NCI-H2227 (cell line): Measurements from ENCODE around the gene ANKRD39.
"Not testable (repeated sequence)": the region's sequence is repeated elsewhere in the genome, so short reads cannot be mapped to it uniquely, and the experiment has no call there.

Experiments used
- DNase-seq: peaks from one replicate; lab custom pipeline; 2025; ENCODE audit not compliant: unreplicated experiment; lab: John Stamatoyannopoulos, UW

Gene ANKRD39

GRCh38 chr2:96857667-96858372 is at the start of gene ANKRD39:
Gene ANKRD39 (minus strand): TSS chr2:96858016. CDS start chr2:96857987, 29 bp downstream.
- DNase-seq = peak; percentile 100

DNA sequence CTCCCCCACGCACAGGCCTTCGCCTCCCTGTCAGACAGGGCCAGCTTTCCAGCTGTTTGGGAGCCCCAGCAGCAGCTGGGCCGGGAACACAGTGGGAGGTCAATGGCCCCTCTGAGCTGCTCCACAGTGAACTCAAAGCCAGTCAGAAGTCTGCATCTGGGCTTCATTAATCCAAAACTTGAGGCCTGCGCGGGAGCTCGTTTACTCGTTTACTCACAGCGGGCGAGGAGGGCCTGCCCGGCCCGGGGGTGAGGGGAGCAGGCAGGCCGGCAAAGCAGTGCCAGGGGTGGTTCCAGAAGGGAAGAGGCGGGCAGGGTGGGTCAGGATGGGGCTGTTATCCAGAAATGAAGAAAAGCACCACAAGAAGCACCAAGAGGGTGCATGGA is 48.9 kb upstream of the ANKRD39 start:
- no peak for DNase-seq

DNA sequence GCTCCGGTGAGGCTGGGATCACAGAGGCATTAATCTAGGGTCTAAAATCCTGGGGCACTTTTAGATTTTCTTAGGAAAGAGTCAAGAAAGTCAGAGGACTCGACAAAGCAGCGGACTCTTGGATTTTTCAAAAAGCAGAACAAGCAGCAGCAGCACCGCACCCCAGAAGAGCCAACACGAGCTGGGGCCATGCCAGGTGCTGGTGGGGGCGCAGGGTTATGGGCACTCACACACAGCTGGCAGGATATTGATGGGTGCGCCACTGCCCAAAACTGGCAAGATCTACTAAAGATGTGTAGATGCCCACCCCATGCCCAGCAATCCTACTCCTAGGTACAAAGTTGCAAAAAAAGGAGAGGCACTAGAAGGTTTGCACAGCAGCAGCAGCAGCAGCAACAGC is 46.0 kb upstream of the ANKRD39 start:
- no peak for DNase-seq

DNA sequence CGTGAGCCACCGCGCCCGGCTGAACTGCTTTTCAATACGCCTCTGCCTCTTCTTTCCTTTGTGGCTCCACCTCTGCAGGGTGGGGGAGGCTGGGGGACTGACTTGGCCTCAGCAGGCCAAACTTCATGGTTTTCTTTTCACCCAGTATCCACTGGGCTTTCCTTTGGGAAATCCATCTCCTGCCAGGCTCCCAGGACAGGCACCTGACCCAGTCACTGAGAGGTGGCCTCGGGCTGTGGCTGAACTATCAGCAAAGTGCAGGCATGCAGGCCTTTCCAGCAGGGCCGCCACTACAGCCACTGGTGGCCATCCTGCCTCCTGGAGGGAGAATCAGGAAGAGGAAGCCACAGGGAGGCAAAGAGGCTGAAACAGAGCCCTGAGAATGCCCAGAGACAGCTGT is 45.5 kb upstream of the ANKRD39 start:
- DNase-seq = no peak

- DNase-seq = no peak
Measured at GRCh38 chr2:96900237-96900636, 42.4 kb upstream of the ANKRD39 start.

- DNase-seq = no peak
Measured at GRCh38 chr2:96899413-96899741, 41.6 kb upstream of the ANKRD39 start.

DNA sequence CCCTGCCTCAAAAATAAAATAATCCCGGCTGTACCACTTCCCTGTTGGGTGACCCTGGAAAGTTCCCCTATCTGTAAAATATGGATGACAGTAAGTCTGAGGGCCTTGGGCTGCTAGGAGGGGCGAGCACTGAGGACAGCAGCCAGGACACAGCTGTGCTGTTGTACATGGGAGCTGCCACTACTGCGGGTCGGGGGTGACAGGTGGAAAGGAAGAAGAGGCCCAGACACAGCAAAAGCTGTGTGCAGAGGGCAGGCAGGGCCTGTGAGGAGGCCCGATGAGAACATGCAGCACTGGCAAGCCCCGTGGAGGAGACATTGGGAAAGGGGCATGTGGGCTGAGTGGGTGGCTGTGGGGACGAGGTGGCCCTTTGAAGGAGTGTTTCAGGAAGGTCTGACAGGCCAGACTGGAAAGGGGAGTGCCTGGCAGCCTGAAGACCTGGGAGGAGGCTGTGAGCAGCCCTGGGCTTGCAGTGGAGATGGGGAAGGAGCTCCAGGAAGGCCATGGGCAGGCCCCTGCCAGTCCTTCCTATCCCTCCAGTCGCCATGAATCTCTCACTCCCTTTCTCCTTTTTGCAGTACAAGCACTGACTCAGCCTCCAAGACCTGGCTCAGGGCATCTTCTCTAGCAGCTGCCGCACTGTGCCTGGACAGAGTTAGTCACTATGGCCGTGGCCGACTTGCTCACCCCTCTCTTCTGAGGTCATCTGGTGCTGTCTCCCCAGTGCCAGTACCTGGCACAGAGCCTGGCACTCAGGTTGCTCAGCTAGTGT is 41.0 kb upstream of the ANKRD39 start:
- DNase-seq = no peak

DNA sequence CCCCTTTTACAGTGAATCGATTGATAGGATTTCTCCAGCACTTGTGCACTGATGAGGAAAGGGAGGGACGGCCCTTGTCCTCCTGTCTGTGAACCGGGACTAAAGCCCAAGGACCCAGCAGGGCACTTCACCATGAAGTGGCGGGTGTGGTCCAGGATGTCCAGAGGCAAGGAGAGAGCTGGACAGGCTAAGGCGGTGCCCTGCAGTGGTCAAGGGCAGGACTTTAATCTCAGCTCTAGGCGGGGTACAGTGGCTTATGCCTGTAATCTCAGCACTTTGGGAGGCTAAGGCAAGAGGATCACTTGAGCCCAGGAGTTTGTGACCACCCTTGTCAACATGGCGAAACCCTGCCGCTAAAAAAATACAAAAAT is 40.3 kb upstream of the ANKRD39 start:
- DNase-seq = no peak

DNA sequence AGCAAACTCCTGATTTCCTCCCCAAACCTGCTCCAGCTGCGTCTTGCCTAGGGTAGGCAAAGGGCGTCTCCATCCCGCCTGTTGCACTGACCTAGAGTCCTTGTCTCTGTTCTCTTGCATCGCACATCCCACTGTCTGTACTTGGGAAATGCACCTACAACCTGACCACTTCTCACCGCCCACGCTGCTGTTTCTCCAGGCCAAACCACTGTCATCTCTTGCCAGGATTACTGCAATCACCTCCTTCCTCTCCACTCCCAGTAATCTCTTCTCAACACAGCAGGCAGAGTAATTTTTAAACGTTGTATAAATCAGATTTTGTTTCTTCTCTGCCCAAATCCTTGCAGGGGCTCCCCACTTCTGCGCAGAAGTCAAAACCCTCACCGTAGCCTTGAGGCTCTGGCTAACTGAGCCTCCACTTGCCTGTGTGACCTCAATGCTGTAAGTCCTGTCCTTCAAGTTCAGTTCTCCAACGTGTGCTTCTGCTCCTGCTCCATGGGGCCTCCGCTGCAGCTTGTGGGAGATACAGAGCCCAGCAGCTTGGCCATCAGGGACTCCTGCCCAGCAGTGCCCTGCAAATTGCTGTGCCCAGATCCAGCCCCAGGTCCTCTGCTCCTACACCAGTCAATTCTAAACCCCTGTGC is 39.8 kb upstream of the ANKRD39 start:
- DNase-seq = no peak

DNA sequence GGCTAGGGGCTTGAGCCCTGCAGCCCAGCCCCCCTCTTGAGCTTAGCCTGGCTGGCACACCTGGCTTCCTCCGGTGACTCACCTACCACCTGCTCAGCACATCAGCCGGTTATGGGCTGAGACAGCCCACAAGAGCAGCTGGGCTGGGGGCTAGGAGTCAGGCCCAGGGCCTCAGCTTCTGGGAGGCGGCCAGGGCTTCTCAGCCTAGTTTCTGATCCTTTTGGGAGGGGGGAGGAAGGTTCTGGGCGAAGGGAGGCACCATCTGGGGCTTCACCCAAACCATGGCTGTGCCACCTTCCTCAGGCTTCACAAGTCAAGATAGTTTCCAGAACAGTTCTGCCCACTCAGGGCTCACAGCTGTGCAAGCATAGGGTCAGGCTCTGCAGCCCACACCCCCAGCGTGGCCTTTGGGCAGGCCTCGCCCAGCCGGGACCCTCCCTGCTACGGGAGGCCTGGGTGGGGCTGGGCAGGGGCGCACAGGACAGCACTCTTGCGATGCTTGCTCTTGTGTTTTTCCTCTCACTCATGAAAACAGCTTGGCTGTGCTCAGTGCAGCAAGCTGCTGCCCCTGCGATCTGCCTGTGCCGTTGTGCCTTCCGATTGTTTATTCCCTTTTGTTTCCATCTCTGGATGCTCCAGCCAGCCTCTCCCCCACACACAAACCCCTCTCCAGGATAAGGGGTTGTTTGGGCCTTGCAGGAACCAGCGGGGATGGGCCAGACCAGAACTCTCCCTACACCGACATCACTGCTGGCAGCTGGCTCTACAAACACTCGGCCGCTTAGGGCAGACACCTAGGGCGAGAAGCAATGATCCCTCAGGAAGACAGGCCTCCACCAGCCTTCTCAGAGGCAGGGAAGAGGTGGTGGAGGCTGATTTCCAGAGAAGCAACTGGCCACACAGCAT is 38.2 kb upstream of the ANKRD39 start:
- DNase-seq = no peak

DNA sequence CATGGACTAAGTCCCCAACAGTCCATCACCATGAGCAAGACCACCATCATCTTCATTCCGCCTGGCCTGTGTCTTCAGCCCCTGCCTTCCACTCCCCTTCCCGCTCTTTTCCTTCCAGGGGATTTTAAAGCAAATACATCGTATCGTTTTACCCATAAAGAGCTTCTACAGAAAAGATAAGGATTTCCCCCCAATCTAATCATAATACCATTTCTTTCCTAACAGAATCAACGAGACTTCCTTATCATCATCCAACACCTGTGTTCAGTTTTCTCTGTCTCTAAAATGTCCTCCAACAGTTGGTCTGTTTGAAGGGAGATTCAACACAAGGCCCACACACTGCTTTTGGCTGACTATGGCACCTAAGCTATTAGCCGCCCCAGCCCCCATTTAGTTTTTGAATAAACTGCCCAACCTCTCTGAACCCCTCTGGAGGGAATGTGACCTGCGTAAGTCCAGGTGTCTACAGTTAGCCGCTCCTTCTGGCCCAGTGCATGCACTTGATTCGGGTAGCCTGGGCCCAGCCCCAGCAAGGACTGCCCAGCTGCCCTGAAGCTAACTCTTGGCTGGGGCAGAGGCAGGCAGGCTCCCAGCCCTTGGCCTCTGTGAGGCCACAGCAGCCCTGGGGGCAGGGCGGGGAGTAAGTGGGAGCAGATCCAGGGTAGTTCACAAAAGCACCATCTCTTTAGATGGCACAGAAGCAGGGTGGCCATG is 37.4 kb upstream of the ANKRD39 start:
- DNase-seq = no peak

DNA sequence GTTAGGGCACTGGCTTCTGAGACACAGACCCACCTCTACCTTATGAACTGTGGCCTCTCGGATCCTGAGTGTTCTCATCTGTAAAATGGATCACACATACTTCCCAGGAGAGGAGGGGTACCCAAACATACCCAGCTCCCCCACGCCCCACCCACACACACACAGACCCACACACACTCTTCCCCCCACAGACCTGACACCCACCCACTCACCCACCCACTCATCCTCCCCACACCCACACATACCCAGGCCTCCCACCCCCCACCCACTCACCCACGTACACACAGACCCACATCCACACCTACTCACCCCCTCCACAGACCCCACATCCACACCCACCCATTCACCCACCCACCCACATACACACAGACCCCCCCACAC is 36.3 kb upstream of the ANKRD39 start:
- DNase-seq = no peak

- DNase-seq = no peak
Measured at GRCh38 chr2:96893289-96894150, 35.7 kb upstream of the ANKRD39 start.

DNA sequence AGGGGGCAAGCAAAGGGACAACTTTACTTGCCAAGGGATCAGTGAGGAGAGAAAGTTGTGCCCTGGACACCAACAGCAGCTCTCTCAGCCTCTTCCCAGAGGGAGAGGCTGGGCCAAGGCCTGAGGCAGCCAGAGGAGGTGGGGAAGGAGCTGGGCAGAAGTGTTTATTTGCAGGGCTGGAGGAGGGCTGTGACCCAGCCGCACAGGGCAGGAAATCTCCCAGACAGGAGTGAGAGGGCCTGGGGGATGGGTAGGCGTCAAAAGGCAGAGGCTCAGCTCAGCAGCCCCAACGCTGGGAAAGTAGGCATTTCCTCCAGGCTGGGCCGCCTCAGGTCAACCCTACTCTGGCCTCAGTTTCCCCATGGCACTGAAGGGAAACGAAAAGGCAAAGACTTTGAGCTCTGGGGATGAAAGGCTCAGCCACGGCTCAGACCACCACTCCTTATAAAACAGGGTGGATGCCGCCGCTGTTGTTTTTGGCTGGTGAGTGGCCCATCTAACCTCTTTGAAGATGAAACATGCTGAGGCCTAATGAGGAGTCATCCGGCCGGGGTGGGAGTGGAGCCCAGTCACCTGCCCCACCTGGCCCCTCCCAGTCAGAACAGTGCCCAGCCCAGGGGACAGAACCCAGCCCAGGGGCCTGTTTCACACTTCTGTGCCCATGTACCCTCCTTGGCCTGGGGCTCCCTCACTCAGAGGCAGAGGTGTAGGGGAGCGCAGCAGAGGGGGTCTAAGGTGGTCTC is 33.9 kb upstream of the ANKRD39 start:
- DNase-seq = no peak

GRCh38 chr2:96890726-96891385 is 33.0 kb upstream of the ANKRD39 start:
- DNase-seq = no peak

- no peak for DNase-seq
Measured at GRCh38 chr2:96890252-96890651, 32.4 kb upstream of the ANKRD39 start.

- not testable (repeated sequence) for DNase-seq
Measured at GRCh38 chr2:96889502-96889901, 31.7 kb upstream of the ANKRD39 start.
